HepG2 (cell line): ENCODE measurements around the gene RSPRY1. TPM values are rescaled to one million over a fixed set of nuclear protein-coding genes. Genes with fewer than 3 reads are reported as not detected.

Source experiments
- ATAC-seq: fragments of 200-7000 bp; cut with Tn5 transposase; 3 replicates; pipeline ENCODE4 v1.9.1; 2020; ENCODE audit warnings: mild to moderate bottlenecking, moderate library complexity
- BruUV-seq: library from RNA; stranded (reverse); fragments of 400-500 nt; replicated peaks from 2 replicates; lab custom pipeline; 2021; lab: Mats Ljungman, UMichigan
- CTCF ChIA-PET: fragments of 300-600 bp; formaldehyde crosslinking; extraction: SDS; loops from one replicate; lab custom pipeline; 2021; ENCODE audit warnings: low total read pairs, inconsistent platforms, low intra/inter-chr PET ratio; lab: Yijun Ruan, JAX
- POLR2A ChIA-PET: fragments of 350-600 bp; sonication (Branson Sonifier 250); formaldehyde crosslinking; loops from one replicate; lab custom pipeline; 2020; ENCODE audit warnings: antibody characterized with exemption, inconsistent platforms; lab: Yijun Ruan, JAX
- DNase-seq: peaks from one replicate; pipeline ENCODE4 v3.0.0-alpha.2; 2015; ENCODE audit warnings: low spot score
- FAIRE-seq: peaks from 3 replicates; lab custom pipeline; 2011; peaks lifted over from hg19 to GRCh38; lab: Jason Lieb, UNC
- H2AFZ ChIP-seq: one replicate; pipeline ENCODE4 v1.6.1; 2011; ENCODE audit warnings: low read length, inconsistent platforms
- H3K27ac ChIP-seq: fragments of 300-600 bp; 3 replicates; pipeline ENCODE4 v1.8.0; 2011; ENCODE audit warnings: mixed run types, mild to moderate bottlenecking, mixed read lengths, low read length, inconsistent platforms; ENCODE audit not compliant: insufficient read depth; ENCODE audit errors: extremely low read length
- H3K27me3 ChIP-seq, 2 experiments: fragments of 200-600 bp in 1 of 2; 2 replicates in 1 of 2; 3 replicates in 1 of 2; pipeline versions ENCODE4 v1.6.0 to v1.8.0; 2011; ENCODE audit warnings: low read length in 2 of 2, mild to moderate bottlenecking in 2 of 2, moderate library complexity in 2 of 2, inconsistent platforms in 1 of 2; ENCODE audit not compliant: insufficient read depth in 2 of 2, control insufficient read depth in 1 of 2
- H3K36me3 ChIP-seq, 2 experiments: fragments of 200-600 bp in 1 of 2; replicated peaks in 1 of 2; 2 replicates in 1 of 2; 3 replicates in 1 of 2; pipeline versions ENCODE4 v1.5.1 to v1.8.0; 2011; ENCODE audit warnings: low read length in 2 of 2, inconsistent platforms in 1 of 2; ENCODE audit not compliant: insufficient read depth in 2 of 2, control insufficient read depth in 1 of 2
- H3K4me1 ChIP-seq: 2 replicates; pipeline ENCODE4 v1.5.1; 2012; ENCODE audit warnings: low read length, inconsistent platforms; ENCODE audit not compliant: insufficient read depth
- H3K4me2 ChIP-seq: 2 replicates; pipeline ENCODE4 v1.6.0; 2011; ENCODE audit warnings: low read depth, low read length, inconsistent platforms
- H3K4me3 ChIP-seq, 3 experiments: fragments of 200-600 bp in 1 of 3; sonication (generic), shearing (Covaris generic) in 1 of 3; replicated peaks in 1 of 3; 2 replicates each; pipeline ENCODE4 v1.5.1; 2011 to 2016; ENCODE audit warnings: low read length in 3 of 3, inconsistent platforms in 2 of 3, low read depth in 2 of 3, mild to moderate bottlenecking in 2 of 3, control low read depth in 1 of 3, mixed read lengths in 1 of 3; ENCODE audit not compliant: insufficient read depth in 1 of 3
- H3K79me2 ChIP-seq: one replicate; pipeline ENCODE4 v1.6.1; 2011; ENCODE audit warnings: low read length, inconsistent platforms; ENCODE audit not compliant: insufficient read depth
- H3K9ac ChIP-seq: 2 replicates; pipeline ENCODE4 v1.6.0; 2011; ENCODE audit warnings: mild to moderate bottlenecking, low read depth, low read length, inconsistent platforms; ENCODE audit not compliant: insufficient read depth
- H3K9me3 ChIP-seq: 2 replicates; pipeline ENCODE4 v1.5.1; 2012; ENCODE audit warnings: mild to moderate bottlenecking, low read length
- H4K20me1 ChIP-seq: 2 replicates; pipeline ENCODE4 v1.6.0; 2011; ENCODE audit warnings: inconsistent platforms, mild to moderate bottlenecking, low read length, moderate library complexity; ENCODE audit not compliant: insufficient read depth
- ARID5B ChIP-seq: IDR thresholded peaks from 2 replicates; pipeline ENCODE4 v1.4.0; 2020; ENCODE audit warnings: mild to moderate bottlenecking, missing genetic modification reagents
- BATF2 ChIP-seq: sonication (generic); formaldehyde crosslinking; IDR thresholded peaks from 2 replicates; pipeline ENCODE4 v1.8.0; 2022; ENCODE audit warnings: mild to moderate bottlenecking, missing genetic modification reagents, moderate library complexity
- CREM ChIP-seq, 2 experiments: sonication (generic) in 1 of 2; formaldehyde crosslinking in 1 of 2; IDR thresholded peaks; 2 replicates each; pipeline versions ENCODE4 v1.4.0 to v1.6.1; 2016 to 2020; ENCODE audit warnings: antibody characterized with exemption in 1 of 2, mild to moderate bottlenecking in 1 of 2, missing genetic modification reagents in 1 of 2
- GZF1 ChIP-seq: sonication (generic); formaldehyde crosslinking; IDR thresholded peaks from 2 replicates; pipeline ENCODE4 v1.5.1; 2020; ENCODE audit warnings: mild to moderate bottlenecking, missing genetic modification reagents
- RFXAP ChIP-seq: sonication (generic); formaldehyde crosslinking; IDR thresholded peaks from 2 replicates; pipeline ENCODE4 v1.4.0; 2020; ENCODE audit warnings: missing genetic modification reagents, borderline replicate concordance
- RXRB ChIP-seq: IDR thresholded peaks from 2 replicates; pipeline ENCODE4 v1.6.1; 2016; ENCODE audit warnings: borderline replicate concordance, missing genetic modification reagents, missing compliant biosample characterization
- TCF12 ChIP-seq, 2 experiments: fragments of 450-650 bp in 1 of 2; sonication (generic) in 1 of 2; formaldehyde crosslinking in 1 of 2; IDR thresholded peaks; 2 replicates each; pipeline versions ENCODE4 v1.6.1 to v1.8.0; 2017 to 2022; ENCODE audit warnings: antibody characterized with exemption in 1 of 2, mild to moderate bottlenecking in 1 of 2, missing genetic modification reagents in 1 of 2, moderate library complexity in 1 of 2
- TEAD3 ChIP-seq: optimal IDR thresholded peaks from 2 replicates; pipeline ENCODE3; 2016; ENCODE audit warnings: borderline replicate concordance
- ZNF121 ChIP-seq: sonication (generic); formaldehyde crosslinking; IDR thresholded peaks from 2 replicates; pipeline ENCODE4 v1.5.0; 2020; ENCODE audit warnings: mild to moderate bottlenecking, missing genetic modification reagents
- ZNF770 ChIP-seq: sonication (generic); formaldehyde crosslinking; IDR thresholded peaks from 2 replicates; pipeline ENCODE4 v1.5.0; 2020; ENCODE audit warnings: mild to moderate bottlenecking, missing genetic modification reagents
- WGBS: methylation state at CpG from one replicate; pipeline ENCODE4 v1.1.6; 2017; ENCODE audit warnings: low lambda C conversion rate; 5-methylcytosine and 5-hydroxymethylcytosine counted together
- in situ Hi-C: cut with HindIII; loops from 2 replicates; pipeline ENCODE4 v1.10.0; 2017; ENCODE audit warnings: low pct_unique_long_range_greater_than_20kb; ENCODE audit not compliant: extremely low pct_ligation_motif_present
- intact Hi-C: fragments of 100-400 bp; cut with micrococcal nuclease; formaldehyde crosslinking; loops from one replicate; pipeline ENCODE4 v1.10.0; 2022; ENCODE audit not compliant: unreplicated experiment
- polyA plus RNA-seq, 8 experiments: library from polyadenylated mRNA; depleted of rRNA in 3 of 8; stranded (reverse) in 7 of 8; unstranded in 1 of 8; fragments of >200 nt; fragmentation: Illumina TruSeq in 4 of 8; extraction: Trizol in 4 of 8; gene quantifications; 2 replicates each; pipeline versions ENCODE4 v1.2.1 to v1.2.3, GENCODE V29; 2011 to 2016; ENCODE audit warnings: low read depth in 4 of 8, missing spikeins in 1 of 8, mixed read lengths in 1 of 8; ENCODE audit not compliant: insufficient read depth in 1 of 8
- total RNA-seq, 5 experiments: library from RNA; depleted of rRNA; stranded (reverse); fragments of >200 nt; fragmentation: Illumina TruSeq; extraction: Trizol; gene quantifications; 2 replicates each; pipeline ENCODE4 v1.2.3, GENCODE V29; 2016; ENCODE audit warnings: low read depth in 1 of 5

RSPRY1 gene
- total and polyA plus RNA-seq, 2 of the 13 experiments (the other 11 are each of a cell fraction or from before 2014, with no cell fraction given): 53.4 to 61.0 TPM

GRCh38 chr16:57155702-57156350 is 30.3 kb upstream of the RSPRY1 start (continued):
- TF ChIP-seq TCF12 (IDR thresholded peaks at IDR 0.05) (no peak), TCF12 (CRISPR knock-in tag; IDR thresholded peaks at IDR 0.05) (0 out of 2 replicates have a peak, but pooled peaks have one; percentile 58), ZNF121 (peak; percentile 93)

- peak; percentile 83 for FAIRE-seq
- peaks cover 10 to 62% of the 10 kb centered on the region in 2 experiments for H3K36me3 ChIP-seq
- DNase-seq: peak; percentile 57
- no peak overlapping the region for H3K4me3 ChIP-seq
- POLR2A ChIA-PET: interaction anchor here (0.6 to 1.3 kb wide), 2 partner anchors 30 to 38 kb away, joined by 3 to 4 read pairs; partner anchors contain the start of genes PSME3IP1 and RSPRY1
- no peaks in the 10 kb centered on the region for H4K20me1 ChIP-seq
- no peak overlapping the region for H3K9ac ChIP-seq
- no peaks in the 10 kb centered on the region for H3K27me3 ChIP-seq
- in situ Hi-C loops: no loop called here
- peak overlapping the region; percentile 4 for H3K27ac ChIP-seq
- BruUV-seq: no TSS peak
- H3K4me2 ChIP-seq: peak overlapping the region; percentile 13; the same call in 1 of the 2 replicates
- H3K9me3 ChIP-seq: no peaks in the 10 kb centered on the region
- WGBS: 3% methylated on average over 4 of the region's 4 CpGs
- peaks cover 27% of the 10 kb centered on the region for H3K4me1 ChIP-seq
- ATAC-seq: no peak
- CTCF ChIA-PET: no interaction called here
- H3K79me2 ChIP-seq: no peaks in the 10 kb centered on the region
- H2AFZ ChIP-seq: no peak overlapping the region
- intact Hi-C loops: no loop called here
- TF ChIP-seq BATF2 (CRISPR knock-in tag) (no peak), ZNF770 (CRISPR knock-in tag) (no peak), GZF1 (0 out of 2 replicates have a peak, but pooled peaks have one; percentile 18), ARID5B (CRISPR knock-in tag) (peak; percentile 87), RFXAP (no peak), TEAD3 (CRISPR knock-in tag) (peak; percentile 36), CREM (IDR thresholded peaks at IDR 0.05) (peak; percentile 81), CREM (CRISPR knock-in tag; IDR thresholded peaks at IDR 0.05) (no peak), RXRB (CRISPR knock-in tag) (peak; percentile 74)
Measured at GRCh38 chr16:57156351-57156703, 29.8 kb upstream of the RSPRY1 start.
